Liver (tissue), 9 donors: ENCODE measurements around the gene UBE2K. TPM values are rescaled to one million over a fixed set of nuclear protein-coding genes. Genes with fewer than 3 reads are reported as not detected.
"Not testable (repeated sequence)": the region's sequence is repeated elsewhere in the genome, so short reads cannot be mapped to it uniquely, and the experiment has no call there.

Experiments used
- DNase-seq: peaks from one replicate; pipeline ENCODE4 v3.0.0-alpha.2; 2017; ENCODE audit warnings: low spot score
- H3K27ac ChIP-seq, 2 donors: one replicate each; pipeline ENCODE4 v1.7.0; 2013; ENCODE audit warnings: inconsistent platforms in 2 of 2, low read length in 2 of 2, control low read depth in 1 of 2, low read depth in 1 of 2, mild to moderate bottlenecking in 1 of 2
- H3K27me3 ChIP-seq, 4 donors: one replicate each; pipeline versions ENCODE4 v1.6.1 to v1.7.0; 2013; ENCODE audit warnings: low read length in 3 of 4, inconsistent platforms in 1 of 4, mild to moderate bottlenecking in 1 of 4, moderate library complexity in 1 of 4; ENCODE audit not compliant: control insufficient read depth in 4 of 4, insufficient read depth in 4 of 4
- H3K36me3 ChIP-seq, 4 donors: one replicate each; pipeline versions ENCODE4 v1.6.1 to v1.7.0; 2013; ENCODE audit warnings: low read length in 3 of 4, mild to moderate bottlenecking in 3 of 4, low read depth in 1 of 4, moderate library complexity in 1 of 4; ENCODE audit not compliant: control insufficient read depth in 4 of 4, insufficient read depth in 3 of 4
- H3K4me1 ChIP-seq, 4 donors: one replicate each; pipeline versions ENCODE4 v1.6.1 to v1.7.0; 2013; ENCODE audit warnings: low read length in 3 of 4, mild to moderate bottlenecking in 3 of 4, moderate library complexity in 1 of 4; ENCODE audit not compliant: control insufficient read depth in 4 of 4, insufficient read depth in 4 of 4
- H3K4me3 ChIP-seq, 3 donors: one replicate each; pipeline versions ENCODE4 v1.6.1 to v1.7.0; 2013; ENCODE audit warnings: low read length in 3 of 3, control low read depth in 1 of 3, low read depth in 1 of 3, mild to moderate bottlenecking in 1 of 3
- H3K9ac ChIP-seq, 2 donors: one replicate each; pipeline ENCODE4 v1.7.0; 2013; ENCODE audit warnings: low read length in 2 of 2, mild to moderate bottlenecking in 2 of 2, moderate library complexity in 2 of 2, control low read depth in 1 of 2, low read depth in 1 of 2
- H3K9me3 ChIP-seq, 4 donors: one replicate each; pipeline versions ENCODE4 v1.6.1 to v1.7.0; 2013; ENCODE audit warnings: low read length in 3 of 4; ENCODE audit not compliant: control insufficient read depth in 4 of 4
- EGR1 ChIP-seq, 2 donors: IDR thresholded peaks; 2 replicates each; pipeline ENCODE4 v1.6.1; 2016 to 2018; ENCODE audit warnings: antibody characterized with exemption in 2 of 2, low read depth in 2 of 2
- FOXA1 ChIP-seq: IDR thresholded peaks from 2 replicates; pipeline ENCODE4 v1.6.1; 2016; ENCODE audit warnings: antibody characterized with exemption
- FOXA2 ChIP-seq: IDR thresholded peaks from 2 replicates; pipeline ENCODE4 v1.6.1; 2016; ENCODE audit warnings: antibody characterized with exemption
- GABPA ChIP-seq, 2 donors: IDR thresholded peaks in 1 of 2; conservative IDR thresholded peaks in 1 of 2; 2 replicates each; pipeline ENCODE4 v1.6.1; 2016; ENCODE audit warnings: antibody characterized with exemption in 2 of 2, mild to moderate bottlenecking in 1 of 2, moderate library complexity in 1 of 2
- HNF4A ChIP-seq, 2 donors: conservative IDR thresholded peaks; 2 replicates each; pipeline ENCODE4 v1.6.1; 2016; ENCODE audit warnings: antibody characterized with exemption in 2 of 2, mild to moderate bottlenecking in 2 of 2
- HNF4G ChIP-seq: IDR thresholded peaks from 2 replicates; pipeline ENCODE4 v1.6.1; 2016; ENCODE audit warnings: antibody characterized with exemption
- JUND ChIP-seq, 2 donors: IDR thresholded peaks; 2 replicates each; pipeline ENCODE4 v1.6.1; 2016; ENCODE audit warnings: antibody characterized with exemption in 2 of 2
- NR2F2 ChIP-seq: IDR thresholded peaks from 2 replicates; pipeline ENCODE4 v1.6.1; 2016; ENCODE audit warnings: antibody characterized with exemption
- RAD21 ChIP-seq, 2 donors: IDR thresholded peaks; 2 replicates each; pipeline ENCODE4 v1.6.1; 2016; ENCODE audit warnings: antibody characterized with exemption in 2 of 2, mild to moderate bottlenecking in 2 of 2
- RXRA ChIP-seq, 2 donors: IDR thresholded peaks; 2 replicates each; pipeline ENCODE4 v1.6.1; 2017 to 2018; ENCODE audit warnings: antibody characterized with exemption in 2 of 2, mild to moderate bottlenecking in 1 of 2
- SP1 ChIP-seq: IDR thresholded peaks from 2 replicates; pipeline ENCODE4 v1.6.1; 2018; ENCODE audit warnings: antibody characterized with exemption, mild to moderate bottlenecking
- TAF1 ChIP-seq: conservative IDR thresholded peaks from 2 replicates; pipeline ENCODE4 v1.6.1; 2016; ENCODE audit warnings: antibody characterized with exemption, mild to moderate bottlenecking
- YY1 ChIP-seq: IDR thresholded peaks from 2 replicates; pipeline ENCODE4 v1.6.1; 2016; ENCODE audit warnings: antibody characterized with exemption, mild to moderate bottlenecking
- WGBS: extraction: QIAGEN DNeasy Blood & Tissue Kit; methylation state at CpG from one replicate; pipeline ENCODE4 v1.1.7; 2013; 5-methylcytosine and 5-hydroxymethylcytosine counted together
- polyA plus RNA-seq, 2 donors: library from polyadenylated mRNA; stranded (reverse) in 1 of 2; unstranded in 1 of 2; fragments of 200-250 nt in 1 of 2; fragments of >200 nt in 1 of 2; fragmentation: Nextera tagmentation in 1 of 2; extraction: Ambion mirVana in 1 of 2; gene quantifications; one replicate each; pipeline versions ENCODE4 v1.2.1 to v1.2.3, GENCODE V29; 2013 to 2015
- total RNA-seq, 2 donors: library from RNA; depleted of rRNA; stranded (reverse); fragments of >200 nt; gene quantifications; one replicate each; pipeline ENCODE4 v1.2.3, GENCODE V29; 2014
- TF ChIP-seq, protein P1 (sequence below): IDR thresholded peaks from 2 replicates; pipeline ENCODE4 v1.6.1; 2016; ENCODE audit warnings: antibody characterized with exemption, mild to moderate bottlenecking
- TF ChIP-seq, protein P2 (sequence below): IDR thresholded peaks from 2 replicates; pipeline ENCODE4 v1.6.1; 2016; ENCODE audit warnings: antibody characterized with exemption
- TF ChIP-seq, protein P3 (sequence below): IDR thresholded peaks from 2 replicates; pipeline ENCODE4 v1.6.1; 2016; ENCODE audit warnings: antibody characterized with exemption
- TF ChIP-seq, protein P4 (sequence below): IDR thresholded peaks from 2 replicates; pipeline ENCODE4 v1.6.1; 2016; ENCODE audit warnings: antibody characterized with exemption
- TF ChIP-seq, protein P5 (sequence below): fragments of 150-350 bp; IDR thresholded peaks from 2 replicates; pipeline ENCODE4 v1.5.1; 2017; ENCODE audit warnings: improper control_type of control experiment, low read depth, low read length; ENCODE audit not compliant: missing input control
- donor health status: healthy.
- donor health status: healthy.
- donor health status: healthy.
- donor health status: healthy.
- donor health status: healthy.

The UBE2K gene
- total and polyA plus RNA-seq, 4 donors, result 21.5 to 45.3 (median 26.0) TPM

DNA sequence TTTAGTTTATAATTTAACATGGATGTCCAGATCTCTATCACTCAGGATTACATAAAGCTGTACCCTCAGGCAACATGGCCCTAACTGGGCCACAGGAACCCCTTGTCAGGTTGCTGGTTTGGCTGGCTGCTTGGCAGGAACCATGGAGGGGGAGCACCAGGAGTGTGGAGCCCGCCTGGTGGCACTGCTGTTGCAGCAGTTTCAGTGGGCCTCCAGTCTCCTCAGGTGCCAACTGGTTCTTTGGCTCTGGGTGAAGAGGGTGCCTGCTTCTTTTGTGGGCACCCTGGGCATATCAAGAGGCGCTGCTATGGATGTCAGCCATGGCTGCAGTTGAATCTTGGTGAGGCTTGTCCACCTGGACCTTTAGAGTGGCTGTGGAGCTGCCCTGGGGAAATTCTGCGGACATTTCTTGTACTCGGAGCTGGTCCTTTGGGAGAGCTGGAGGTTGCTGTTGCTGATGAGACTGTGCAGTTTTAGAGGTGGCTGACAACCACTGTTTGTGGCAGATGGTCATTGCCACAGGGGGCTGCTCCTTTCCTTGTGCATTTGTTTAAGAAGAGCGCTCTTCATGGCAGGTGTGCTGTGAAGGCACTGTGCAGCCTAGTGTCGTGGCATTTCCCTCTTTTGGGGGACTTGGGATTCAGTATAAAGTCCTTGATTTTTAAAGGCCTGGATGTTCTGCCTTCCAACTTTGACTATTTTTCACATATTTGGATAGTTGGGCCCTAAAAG, 48.9 kb upstream of the UBE2K start:
- peaks cover 17 to 33% (median 29%) of the 10 kb centered on the region in 4 donors for H3K4me1 ChIP-seq
- 89% methylated on average over 6 of the region's 6 CpGs for WGBS
- no peaks in the 10 kb centered on the region for H3K36me3 ChIP-seq
- H3K27ac ChIP-seq, result peak overlapping the region; percentile 80 to 86
- no peak overlapping the region for H3K4me3 ChIP-seq
- no peak for DNase-seq
- TF ChIP-seq YY1, result no peak
- TF ChIP-seq HNF4A (conservative IDR thresholded peaks at IDR 0.05), result no peak
- no peak for TF ChIP-seq GABPA (IDR thresholded peaks at IDR 0.05 in 1 of 2, conservative IDR thresholded peaks at IDR 0.05 in 1 of 2)
- no peaks in the 10 kb centered on the region for H3K27me3 ChIP-seq
- H3K9me3 ChIP-seq, result no peaks in the 10 kb centered on the region
- H3K9ac ChIP-seq, result no peak overlapping the region

DNA sequence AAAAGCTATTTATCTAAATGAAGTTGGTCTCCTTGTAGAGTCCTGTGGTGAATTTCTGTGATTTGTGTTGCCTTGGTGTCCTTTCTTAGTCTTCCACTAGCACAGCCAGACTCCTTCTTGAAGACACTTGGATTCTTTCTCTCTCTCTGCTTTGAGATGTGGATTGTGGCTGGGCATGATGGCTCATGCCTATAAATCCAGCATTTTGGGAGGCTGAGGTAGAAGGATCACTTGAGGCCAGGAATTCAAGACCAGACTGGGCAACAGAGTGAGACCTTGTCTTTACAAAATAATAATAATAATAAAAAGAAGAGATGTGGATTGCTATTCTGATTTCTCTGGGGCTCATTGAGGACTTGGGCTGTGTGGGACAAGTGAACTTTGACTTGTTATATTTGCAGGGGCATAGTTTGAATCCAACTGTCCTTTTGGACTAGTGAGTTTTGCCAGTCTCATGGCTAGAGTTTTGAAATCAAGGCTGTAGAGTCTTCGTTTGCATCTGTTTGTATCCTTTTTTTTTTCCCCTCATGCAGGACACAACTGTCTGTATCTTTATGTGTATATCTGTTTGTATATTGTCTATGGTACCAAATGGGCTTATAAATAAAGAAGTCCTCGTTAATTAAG, 48.2 kb upstream of the UBE2K start:
- Histone ChIP-seq H3K27ac (peak overlapping the region; percentile 80 to 86), H3K9me3 (no peaks in the 10 kb centered on the region), H3K36me3 (no peaks in the 10 kb centered on the region), H3K4me3 (no peak overlapping the region), H3K27me3 (no peaks in the 10 kb centered on the region), H3K9ac (peak overlapping the region in 1 of 2 donors; percentile 45), H3K4me1 (peaks cover 19 to 34% (median 31%) of the 10 kb centered on the region in 4 donors)
- DNase-seq, result no peak
- TF ChIP-seq, protein P1, sequence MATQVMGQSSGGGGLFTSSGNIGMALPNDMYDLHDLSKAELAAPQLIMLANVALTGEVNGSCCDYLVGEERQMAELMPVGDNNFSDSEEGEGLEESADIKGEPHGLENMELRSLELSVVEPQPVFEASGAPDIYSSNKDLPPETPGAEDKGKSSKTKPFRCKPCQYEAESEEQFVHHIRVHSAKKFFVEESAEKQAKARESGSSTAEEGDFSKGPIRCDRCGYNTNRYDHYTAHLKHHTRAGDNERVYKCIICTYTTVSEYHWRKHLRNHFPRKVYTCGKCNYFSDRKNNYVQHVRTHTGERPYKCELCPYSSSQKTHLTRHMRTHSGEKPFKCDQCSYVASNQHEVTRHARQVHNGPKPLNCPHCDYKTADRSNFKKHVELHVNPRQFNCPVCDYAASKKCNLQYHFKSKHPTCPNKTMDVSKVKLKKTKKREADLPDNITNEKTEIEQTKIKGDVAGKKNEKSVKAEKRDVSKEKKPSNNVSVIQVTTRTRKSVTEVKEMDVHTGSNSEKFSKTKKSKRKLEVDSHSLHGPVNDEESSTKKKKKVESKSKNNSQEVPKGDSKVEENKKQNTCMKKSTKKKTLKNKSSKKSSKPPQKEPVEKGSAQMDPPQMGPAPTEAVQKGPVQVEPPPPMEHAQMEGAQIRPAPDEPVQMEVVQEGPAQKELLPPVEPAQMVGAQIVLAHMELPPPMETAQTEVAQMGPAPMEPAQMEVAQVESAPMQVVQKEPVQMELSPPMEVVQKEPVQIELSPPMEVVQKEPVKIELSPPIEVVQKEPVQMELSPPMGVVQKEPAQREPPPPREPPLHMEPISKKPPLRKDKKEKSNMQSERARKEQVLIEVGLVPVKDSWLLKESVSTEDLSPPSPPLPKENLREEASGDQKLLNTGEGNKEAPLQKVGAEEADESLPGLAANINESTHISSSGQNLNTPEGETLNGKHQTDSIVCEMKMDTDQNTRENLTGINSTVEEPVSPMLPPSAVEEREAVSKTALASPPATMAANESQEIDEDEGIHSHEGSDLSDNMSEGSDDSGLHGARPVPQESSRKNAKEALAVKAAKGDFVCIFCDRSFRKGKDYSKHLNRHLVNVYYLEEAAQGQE, result peak; percentile 69
- TF ChIP-seq HNF4A (conservative IDR thresholded peaks at IDR 0.05) (peak; percentile 99), FOXA2 (peak; percentile 27), NR2F2 (peak; percentile 48), GABPA (IDR thresholded peaks at IDR 0.05 in 1 of 2, conservative IDR thresholded peaks at IDR 0.05 in 1 of 2) (peak in 1 of 2 donors; percentile 22), RXRA (IDR thresholded peaks at IDR 0.05) (peak; percentile 85 to 88), JUND (IDR thresholded peaks at IDR 0.05) (peak; percentile 84 to 86), TAF1 (peak; percentile 28), FOXA1 (peak; percentile 48), YY1 (peak; percentile 72), EGR1 (IDR thresholded peaks at IDR 0.05; ENCODE audit: low read depth in 2 of 2) (peak in 1 of 2 donors; percentile 47), SP1 (peak; percentile 89), RAD21 (IDR thresholded peaks at IDR 0.05) (peak; percentile 44 to 55), HNF4G (peak; percentile 93)
- TF ChIP-seq, protein P2, sequence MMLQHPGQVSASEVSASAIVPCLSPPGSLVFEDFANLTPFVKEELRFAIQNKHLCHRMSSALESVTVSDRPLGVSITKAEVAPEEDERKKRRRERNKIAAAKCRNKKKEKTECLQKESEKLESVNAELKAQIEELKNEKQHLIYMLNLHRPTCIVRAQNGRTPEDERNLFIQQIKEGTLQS, result peak; percentile 64
- TF ChIP-seq, protein P3, sequence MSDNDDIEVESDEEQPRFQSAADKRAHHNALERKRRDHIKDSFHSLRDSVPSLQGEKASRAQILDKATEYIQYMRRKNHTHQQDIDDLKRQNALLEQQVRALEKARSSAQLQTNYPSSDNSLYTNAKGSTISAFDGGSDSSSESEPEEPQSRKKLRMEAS, result peak; percentile 68
- TF ChIP-seq, protein P4, sequence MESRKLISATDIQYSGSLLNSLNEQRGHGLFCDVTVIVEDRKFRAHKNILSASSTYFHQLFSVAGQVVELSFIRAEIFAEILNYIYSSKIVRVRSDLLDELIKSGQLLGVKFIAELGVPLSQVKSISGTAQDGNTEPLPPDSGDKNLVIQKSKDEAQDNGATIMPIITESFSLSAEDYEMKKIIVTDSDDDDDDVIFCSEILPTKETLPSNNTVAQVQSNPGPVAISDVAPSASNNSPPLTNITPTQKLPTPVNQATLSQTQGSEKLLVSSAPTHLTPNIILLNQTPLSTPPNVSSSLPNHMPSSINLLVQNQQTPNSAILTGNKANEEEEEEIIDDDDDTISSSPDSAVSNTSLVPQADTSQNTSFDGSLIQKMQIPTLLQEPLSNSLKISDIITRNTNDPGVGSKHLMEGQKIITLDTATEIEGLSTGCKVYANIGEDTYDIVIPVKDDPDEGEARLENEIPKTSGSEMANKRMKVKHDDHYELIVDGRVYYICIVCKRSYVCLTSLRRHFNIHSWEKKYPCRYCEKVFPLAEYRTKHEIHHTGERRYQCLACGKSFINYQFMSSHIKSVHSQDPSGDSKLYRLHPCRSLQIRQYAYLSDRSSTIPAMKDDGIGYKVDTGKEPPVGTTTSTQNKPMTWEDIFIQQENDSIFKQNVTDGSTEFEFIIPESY, result peak; percentile 75
- TF ChIP-seq, protein P5, sequence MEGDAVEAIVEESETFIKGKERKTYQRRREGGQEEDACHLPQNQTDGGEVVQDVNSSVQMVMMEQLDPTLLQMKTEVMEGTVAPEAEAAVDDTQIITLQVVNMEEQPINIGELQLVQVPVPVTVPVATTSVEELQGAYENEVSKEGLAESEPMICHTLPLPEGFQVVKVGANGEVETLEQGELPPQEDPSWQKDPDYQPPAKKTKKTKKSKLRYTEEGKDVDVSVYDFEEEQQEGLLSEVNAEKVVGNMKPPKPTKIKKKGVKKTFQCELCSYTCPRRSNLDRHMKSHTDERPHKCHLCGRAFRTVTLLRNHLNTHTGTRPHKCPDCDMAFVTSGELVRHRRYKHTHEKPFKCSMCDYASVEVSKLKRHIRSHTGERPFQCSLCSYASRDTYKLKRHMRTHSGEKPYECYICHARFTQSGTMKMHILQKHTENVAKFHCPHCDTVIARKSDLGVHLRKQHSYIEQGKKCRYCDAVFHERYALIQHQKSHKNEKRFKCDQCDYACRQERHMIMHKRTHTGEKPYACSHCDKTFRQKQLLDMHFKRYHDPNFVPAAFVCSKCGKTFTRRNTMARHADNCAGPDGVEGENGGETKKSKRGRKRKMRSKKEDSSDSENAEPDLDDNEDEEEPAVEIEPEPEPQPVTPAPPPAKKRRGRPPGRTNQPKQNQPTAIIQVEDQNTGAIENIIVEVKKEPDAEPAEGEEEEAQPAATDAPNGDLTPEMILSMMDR, result no peak
- 26% methylated on average over 2 of the region's 2 CpGs for WGBS

DNA sequence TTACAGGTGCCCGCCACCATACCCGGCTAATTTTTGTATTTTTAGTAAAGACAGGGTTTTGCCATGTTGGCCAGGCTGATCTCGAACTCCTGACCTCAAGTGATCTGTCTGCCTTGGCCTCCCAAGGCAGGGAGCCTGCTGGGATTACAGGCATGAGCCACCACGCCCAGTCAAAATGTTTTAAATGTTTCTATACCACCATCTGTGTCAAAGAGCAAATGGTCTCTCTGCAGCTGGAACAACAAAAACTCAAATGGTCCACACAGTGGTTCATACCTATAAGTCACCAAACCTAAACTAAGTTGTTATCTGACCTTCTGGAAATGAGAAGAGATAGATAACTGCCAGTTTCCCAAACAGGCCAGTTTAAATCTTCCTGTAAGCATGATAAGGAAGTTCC, 46.4 kb upstream of the UBE2K start:
- H3K4me3 ChIP-seq, DNase-seq, H3K9ac ChIP-seq, H3K9me3 ChIP-seq, H3K36me3 ChIP-seq, H3K27me3 ChIP-seq: not testable (repeated sequence)
- WGBS, result 94% methylated on average over 4 of the region's 4 CpGs
- H3K27ac ChIP-seq, result peak overlapping the region in 1 of 2 donors; percentile 60
- peaks cover 19 to 42% (median 33%) of the 10 kb centered on the region in 4 donors for H3K4me1 ChIP-seq
